Measurements from ENCODE around the gene TMEM220. TPM values are rescaled to one million over a fixed set of nuclear protein-coding genes. Genes with fewer than 3 reads are reported as not detected.

The TMEM220 gene
- total RNA-seq, 2 donors from 2014 or later: 1.4 to 10.9 TPM

DNA sequence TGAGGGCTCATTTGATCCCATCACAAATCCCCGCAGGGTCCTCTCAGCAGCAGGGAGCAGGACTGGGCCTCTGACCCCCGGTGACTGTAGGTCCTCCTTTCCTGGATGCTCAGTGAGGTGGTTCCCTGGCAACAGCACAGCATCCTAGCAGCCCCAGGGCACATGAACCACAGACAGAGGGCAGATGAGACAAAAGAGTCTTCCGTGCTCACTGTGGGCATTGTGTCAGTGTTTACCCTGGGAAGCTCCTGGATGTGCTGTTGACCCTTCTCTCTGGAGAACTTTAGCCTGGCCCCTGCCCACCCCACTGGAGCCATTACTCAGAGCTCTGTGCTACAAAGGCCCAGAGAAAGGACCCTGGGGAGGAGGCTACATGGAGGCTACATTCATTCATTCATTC is 21.7 kb upstream of the TMEM220 start:
- Histone ChIP-seq H3K27ac (ENCODE audit: low read depth, low read length) (peak overlapping the region; percentile 57), H3K9me3 (ENCODE audit: control insufficient read depth, low read length) (no peaks in the 10 kb centered on the region), H3K27me3 (ENCODE audit: control insufficient read depth, insufficient read depth, low read length, poor library complexity, severe bottlenecking) (no peaks in the 10 kb centered on the region), H3K36me3 (ENCODE audit: control insufficient read depth, insufficient read depth, low read length) (no peaks in the 10 kb centered on the region), H3K4me1 (ENCODE audit: control insufficient read depth, insufficient read depth, low read length) (no peaks in the 10 kb centered on the region), H3K4me3 (ENCODE audit: low read length) (no peak overlapping the region), H3K9ac (ENCODE audit: extremely low read depth, low read length, poor library complexity, severe bottlenecking) (no peak overlapping the region)
- 67 to 89% methylated on average over 2 to 3 of the region's 3 CpGs for WGBS, 2 experiments (ENCODE audit: insufficient coverage in 1 of 2, insufficient read length in 1 of 2)
- no peak for DNase-seq
- TF ChIP-seq, protein P1, sequence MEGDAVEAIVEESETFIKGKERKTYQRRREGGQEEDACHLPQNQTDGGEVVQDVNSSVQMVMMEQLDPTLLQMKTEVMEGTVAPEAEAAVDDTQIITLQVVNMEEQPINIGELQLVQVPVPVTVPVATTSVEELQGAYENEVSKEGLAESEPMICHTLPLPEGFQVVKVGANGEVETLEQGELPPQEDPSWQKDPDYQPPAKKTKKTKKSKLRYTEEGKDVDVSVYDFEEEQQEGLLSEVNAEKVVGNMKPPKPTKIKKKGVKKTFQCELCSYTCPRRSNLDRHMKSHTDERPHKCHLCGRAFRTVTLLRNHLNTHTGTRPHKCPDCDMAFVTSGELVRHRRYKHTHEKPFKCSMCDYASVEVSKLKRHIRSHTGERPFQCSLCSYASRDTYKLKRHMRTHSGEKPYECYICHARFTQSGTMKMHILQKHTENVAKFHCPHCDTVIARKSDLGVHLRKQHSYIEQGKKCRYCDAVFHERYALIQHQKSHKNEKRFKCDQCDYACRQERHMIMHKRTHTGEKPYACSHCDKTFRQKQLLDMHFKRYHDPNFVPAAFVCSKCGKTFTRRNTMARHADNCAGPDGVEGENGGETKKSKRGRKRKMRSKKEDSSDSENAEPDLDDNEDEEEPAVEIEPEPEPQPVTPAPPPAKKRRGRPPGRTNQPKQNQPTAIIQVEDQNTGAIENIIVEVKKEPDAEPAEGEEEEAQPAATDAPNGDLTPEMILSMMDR (conservative IDR thresholded peaks at IDR 0.05): no peak
- H3K9me3 Mint-ChIP-seq: no peaks in the 10 kb centered on the region
- no peak overlapping the region for H3K27ac Mint-ChIP-seq
- H3K4me1 Mint-ChIP-seq: peaks cover 18% of the 10 kb centered on the region
- H3K27me3 Mint-ChIP-seq (ENCODE audit: insufficient read depth): peaks cover 5% of the 10 kb centered on the region
- no peaks in the 10 kb centered on the region for H3K36me3 Mint-ChIP-seq (ENCODE audit: low read depth)
- H3K4me3 Mint-ChIP-seq: no peak overlapping the region

DNA sequence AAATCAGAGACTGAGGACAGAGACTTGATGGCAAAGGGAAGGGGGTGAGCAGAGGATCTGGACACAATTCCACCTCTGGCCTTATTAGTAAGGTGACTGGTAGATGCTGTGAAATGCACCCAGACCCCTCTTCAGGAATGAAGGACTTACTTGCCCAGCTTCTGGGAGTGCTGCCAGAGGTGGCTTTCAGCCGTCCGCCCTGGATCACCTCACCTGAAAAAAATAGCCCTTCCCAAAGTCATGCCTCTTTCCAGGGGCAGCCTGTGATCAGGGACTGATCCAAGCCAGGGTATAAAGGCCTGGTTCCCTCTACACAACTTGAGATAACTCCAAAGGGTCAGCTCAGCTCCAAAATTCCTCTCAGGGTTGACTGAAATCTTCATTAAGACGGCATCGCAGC is 20.4 kb upstream of the TMEM220 start:
- Mint-ChIP-seq H3K27ac (no peak overlapping the region), H3K36me3 (ENCODE audit: low read depth) (no peaks in the 10 kb centered on the region), H3K4me3 (no peak overlapping the region), H3K9me3 (no peaks in the 10 kb centered on the region), H3K4me1 (peaks cover 7% of the 10 kb centered on the region), H3K27me3 (ENCODE audit: insufficient read depth) (peaks cover 5% of the 10 kb centered on the region)
- Histone ChIP-seq H3K4me1 (ENCODE audit: control insufficient read depth, insufficient read depth, low read length) (no peaks in the 10 kb centered on the region), H3K36me3 (ENCODE audit: control insufficient read depth, insufficient read depth, low read length) (no peaks in the 10 kb centered on the region), H3K27me3 (ENCODE audit: control insufficient read depth, insufficient read depth, low read length, poor library complexity, severe bottlenecking) (no peaks in the 10 kb centered on the region), H3K9me3 (ENCODE audit: control insufficient read depth, low read length) (no peaks in the 10 kb centered on the region), H3K4me3 (ENCODE audit: low read length) (no peak overlapping the region), H3K9ac (ENCODE audit: extremely low read depth, low read length, poor library complexity, severe bottlenecking) (no peak overlapping the region), H3K27ac (ENCODE audit: low read depth, low read length) (no peak overlapping the region)
- no peak for DNase-seq
- TF ChIP-seq, protein P1 (conservative IDR thresholded peaks at IDR 0.05): no peak
- WGBS, 2 experiments (ENCODE audit: insufficient coverage in 1 of 2, insufficient read length in 1 of 2): 95% methylated on average over 2 to 4 of the region's 4 CpGs

GRCh38 chr17:10748531-10749181 is 18.8 kb upstream of the TMEM220 start:
- H3K4me1 Mint-ChIP-seq: peaks cover 3% of the 10 kb centered on the region
- H3K36me3 Mint-ChIP-seq (ENCODE audit: low read depth): no peaks in the 10 kb centered on the region
- peaks cover 5% of the 10 kb centered on the region for H3K27me3 Mint-ChIP-seq (ENCODE audit: insufficient read depth)
- TF ChIP-seq, protein P1 (conservative IDR thresholded peaks at IDR 0.05): no peak
- H3K27me3 ChIP-seq (ENCODE audit: control insufficient read depth, insufficient read depth, low read length, poor library complexity, severe bottlenecking): no peaks in the 10 kb centered on the region
- H3K27ac ChIP-seq (ENCODE audit: low read depth, low read length): no peak overlapping the region
- no peaks in the 10 kb centered on the region for H3K9me3 Mint-ChIP-seq
- H3K36me3 ChIP-seq (ENCODE audit: control insufficient read depth, insufficient read depth, low read length): no peaks in the 10 kb centered on the region
- no peaks in the 10 kb centered on the region for H3K4me1 ChIP-seq (ENCODE audit: control insufficient read depth, insufficient read depth, low read length)
- no peak for DNase-seq
- no peak overlapping the region for H3K4me3 ChIP-seq (ENCODE audit: low read length)
- H3K4me3 Mint-ChIP-seq: no peak overlapping the region
- 72 to 74% methylated on average over 9 of the region's 9 CpGs for WGBS, 2 experiments (ENCODE audit: insufficient coverage in 1 of 2, insufficient read length in 1 of 2)
- no peak overlapping the region for H3K9ac ChIP-seq (ENCODE audit: extremely low read depth, low read length, poor library complexity, severe bottlenecking)
- H3K9me3 ChIP-seq (ENCODE audit: control insufficient read depth, low read length): no peaks in the 10 kb centered on the region
- H3K27ac Mint-ChIP-seq: no peak overlapping the region
